ENCODE data around the gene MRPL41. TPM values are rescaled to one million over a fixed set of nuclear protein-coding genes. Genes with fewer than 3 reads are reported as not detected.
"Not testable (repeated sequence)": the region's sequence is repeated elsewhere in the genome, so short reads cannot be mapped to it uniquely, and the experiment has no call there.

MRPL41 gene
- total and polyA plus RNA-seq, 4 experiments from 2014 or later = 37.8 to 95.9 (median 65.8) TPM

GRCh38 chr9:137545123-137545522 is 6.6 kb upstream of the MRPL41 start:
- Histone ChIP-seq H3K36me3 (ENCODE audit: insufficient read depth, low read length) (no peaks in the 10 kb centered on the region), H3K9me3 (ENCODE audit: control insufficient read depth in 1 of 2, low read length in 2 of 2) (no peaks in the 10 kb centered on the region), H3K27me3 (ENCODE audit: insufficient read depth, low read length) (no peaks in the 10 kb centered on the region), H3K27ac (ENCODE audit: low read depth, low read length) (no peak overlapping the region), H3K4me3 (ENCODE audit: low read length in 2 of 2) (no peak overlapping the region), H3K4me1 (ENCODE audit: insufficient read depth, low read length) (peaks cover 7% of the 10 kb centered on the region)
- H3K9me3 Mint-ChIP-seq = no peaks in the 10 kb centered on the region
- H3K36me3 Mint-ChIP-seq = peaks cover 0 to under 1% of the 10 kb centered on the region in 2 donors
- intact Hi-C loops (cut with micrococcal nuclease) = no loop called here
- no peaks in the 10 kb centered on the region for H3K27me3 Mint-ChIP-seq
- H3K4me3 Mint-ChIP-seq = no peak overlapping the region
- POLR2A ChIA-PET (ENCODE audit: partially characterized antibody) = no interaction called here
- no peak for DNase-seq
- CTCF ChIA-PET (ENCODE audit: partially characterized antibody) = no interaction called here
- H3K4me1 Mint-ChIP-seq = peaks cover 3 to 15% (median 9%) of the 10 kb centered on the region in 4 donors
- no peak overlapping the region for H3K27ac Mint-ChIP-seq

- Mint-ChIP-seq H3K4me1 (peaks cover 8 to 23% (median 17%) of the 10 kb centered on the region in 4 donors), H3K27ac (peak overlapping the region in 4 of 7 donors; percentile 23 to 59 (median 42)), H3K27me3 (no peaks in the 10 kb centered on the region), H3K36me3 (peaks cover 0 to 7% of the 10 kb centered on the region in 2 donors), H3K9me3 (no peaks in the 10 kb centered on the region), H3K4me3 (peak overlapping the region in 6 of 8 donors; percentile 5 to 77 (median 56))
- CTCF ChIA-PET (ENCODE audit: partially characterized antibody) = no interaction called here
- H3K27me3 ChIP-seq (ENCODE audit: insufficient read depth, low read length) = no peaks in the 10 kb centered on the region
- POLR2A ChIA-PET (ENCODE audit: partially characterized antibody) = no interaction called here
- peaks cover 15% of the 10 kb centered on the region for H3K4me1 ChIP-seq (ENCODE audit: insufficient read depth, low read length)
- no peak overlapping the region for H3K27ac ChIP-seq (ENCODE audit: low read depth, low read length)
- no peaks in the 10 kb centered on the region for H3K9me3 ChIP-seq (ENCODE audit: control insufficient read depth in 1 of 2, low read length in 2 of 2)
- DNase-seq = no peak
- intact Hi-C loops (cut with micrococcal nuclease) = no loop called here
- no peak overlapping the region for H3K4me3 ChIP-seq (ENCODE audit: low read length in 2 of 2)
- no peaks in the 10 kb centered on the region for H3K36me3 ChIP-seq (ENCODE audit: insufficient read depth, low read length)
These were observed 3.8 kb upstream of the MRPL41 start for GRCh38 chr9:137547687-137548543.

GRCh38 chr9:137550231-137550621 is 1.5 kb upstream of the MRPL41 start, which contains the start of gene PNPLA7:
PNPLA7 (minus strand) TSS chr9:137550402; CDS start chr9:137550197, 205 bp downstream.
- Histone ChIP-seq H3K27me3 (ENCODE audit: insufficient read depth, low read length) (no peaks in the 10 kb centered on the region), H3K4me1 (ENCODE audit: insufficient read depth, low read length) (peaks cover 15% of the 10 kb centered on the region), H3K9me3 (ENCODE audit: control insufficient read depth in 1 of 2, low read length in 2 of 2) (no peaks in the 10 kb centered on the region), H3K27ac (ENCODE audit: low read depth, low read length) (peak within 1 kb of the TSS; percentile 62), H3K36me3 (ENCODE audit: insufficient read depth, low read length) (peaks cover 6% of the 10 kb centered on the region), H3K4me3 (ENCODE audit: low read length in 2 of 2) (peak within 1 kb of the TSS in 1 of 2 donors; percentile 63)
- no peaks in the 10 kb centered on the region for H3K27me3 Mint-ChIP-seq
- H3K4me1 Mint-ChIP-seq = peaks cover 10 to 23% (median 17%) of the 10 kb centered on the region in 4 donors
- ChIA-PET CTCF (ENCODE audit: partially characterized antibody) (interaction anchor here (0.6 to 1.4 kb wide), 4 partner anchors 8 to 516 kb away, joined by 3 to 4 read pairs (median 4); partner anchors contain the start of gene DPH7), POLR2A (ENCODE audit: partially characterized antibody) (interaction anchor here (0.6 to 4.6 kb wide), 5 partner anchors 15 to 128 kb away, joined by 3 to 38 read pairs (median 4); partner anchors contain the start of genes DPH7, EHMT1 and EXD3)
- H3K36me3 Mint-ChIP-seq = peaks cover 1 to 15% of the 10 kb centered on the region in 2 donors
- no peaks in the 10 kb centered on the region for H3K9me3 Mint-ChIP-seq
- H3K4me3 Mint-ChIP-seq = peak within 1 kb of the TSS; percentile 87 to 97 (median 92)
- peak within 1 kb of the TSS; percentile 74 to 97 (median 91) for H3K27ac Mint-ChIP-seq
- intact Hi-C loops (cut with micrococcal nuclease) = loop anchor here (2.0 to 10.0 kb wide), 2 partner anchors 15 to 125 kb away; partner anchors contain the start of genes EXD3 and NOXA1
- peak; percentile 39 to 80 (median 46) for DNase-seq

GRCh38 chr9:137550958-137551263 is 768 bp upstream of the MRPL41 start:
- DNase-seq; H3K27me3 Mint-ChIP-seq; H3K27ac Mint-ChIP-seq; H3K9me3 ChIP-seq (ENCODE audit: control insufficient read depth in 1 of 2, low read length in 2 of 2); H3K9me3 Mint-ChIP-seq; H3K27me3 ChIP-seq (ENCODE audit: insufficient read depth, low read length); H3K36me3 ChIP-seq (ENCODE audit: insufficient read depth, low read length): not testable (repeated sequence)
- H3K36me3 Mint-ChIP-seq = peaks cover 6 to 21% of the 10 kb centered on the region in 2 donors
- H3K4me1 ChIP-seq (ENCODE audit: insufficient read depth, low read length) = peaks cover 15% of the 10 kb centered on the region
- ChIA-PET CTCF (ENCODE audit: partially characterized antibody) (interaction anchor here (1.1 to 1.4 kb wide), 3 partner anchors 9 to 28 kb away, joined by 3 to 4 read pairs (median 4); partner anchors contain the start of gene DPH7), POLR2A (ENCODE audit: partially characterized antibody) (interaction anchor here (0.6 to 4.6 kb wide), 6 partner anchors 16 to 128 kb away, joined by 3 to 38 read pairs (median 4); partner anchors contain the start of genes DPH7, EHMT1, EXD3 and NSMF)
- H3K4me1 Mint-ChIP-seq = peaks cover 10 to 23% (median 17%) of the 10 kb centered on the region in 4 donors
- intact Hi-C loops (cut with micrococcal nuclease) = loop anchor here (1.0 to 10.0 kb wide), 4 partner anchors 16 to 126 kb away; partner anchors contain the start of genes ARRDC1, DPH7, EXD3 and NOXA1
- peak overlapping the region; percentile 62 for H3K27ac ChIP-seq (ENCODE audit: low read depth, low read length)
- H3K4me3 Mint-ChIP-seq = peak overlapping the region in 7 of 8 donors; percentile 47 to 81 (median 61)
- peak overlapping the region in 1 of 2 donors; percentile 63 for H3K4me3 ChIP-seq (ENCODE audit: low read length in 2 of 2)

- Histone ChIP-seq H3K36me3 (ENCODE audit: insufficient read depth, low read length) (peaks cover 16% of the 10 kb centered on the region), H3K9me3 (ENCODE audit: control insufficient read depth in 1 of 2, low read length in 2 of 2) (no peaks in the 10 kb centered on the region), H3K27ac (ENCODE audit: low read depth, low read length) (peak overlapping the region; percentile 71), H3K4me3 (ENCODE audit: low read length in 2 of 2) (peak overlapping the region; percentile 42 to 80), H3K27me3 (ENCODE audit: insufficient read depth, low read length) (no peaks in the 10 kb centered on the region), H3K4me1 (ENCODE audit: insufficient read depth, low read length) (peaks cover 15% of the 10 kb centered on the region)
- H3K27me3 Mint-ChIP-seq = no peaks in the 10 kb centered on the region
- peaks cover 0 to 1% (median 0%) of the 10 kb centered on the region in 8 donors for H3K9me3 Mint-ChIP-seq
- intact Hi-C loops (cut with micrococcal nuclease) = loop anchor here (2.0 to 10.0 kb wide), 2 partner anchors 127 to 311 kb away; partner anchors contain the start of genes EXD3, NOXA1 and TUBB4B
- ChIA-PET CTCF (ENCODE audit: partially characterized antibody) (interaction anchor here (0.9 to 1.5 kb wide), 3 partner anchors 17 to 27 kb away, joined by 3 to 5 read pairs (median 5); no protein-coding TSS in a partner anchor), POLR2A (ENCODE audit: partially characterized antibody) (interaction anchor here (0.6 to 4.6 kb wide), 12 partner anchors 12 to 311 kb away, joined by 3 to 38 read pairs (median 4); partner anchors contain the start of genes ARRDC1, DPH7, EHMT1 and EXD3)
- H3K4me1 Mint-ChIP-seq = peaks cover 9 to 23% (median 16%) of the 10 kb centered on the region in 4 donors
- DNase-seq = peak in 2 of 5 donors; percentile 21 to 48
- H3K4me3 Mint-ChIP-seq = peak overlapping the region; percentile 79 to 91 (median 87)
- peaks cover 8 to 28% of the 10 kb centered on the region in 2 donors for H3K36me3 Mint-ChIP-seq
- H3K27ac Mint-ChIP-seq = peak overlapping the region; percentile 36 to 93 (median 89)
These were observed 516 bp downstream of the MRPL41 start for GRCh38 chr9:137552022-137552768.

- H3K27me3 ChIP-seq (ENCODE audit: insufficient read depth, low read length); H3K9me3 Mint-ChIP-seq; H3K9me3 ChIP-seq (ENCODE audit: control insufficient read depth in 1 of 2, low read length in 2 of 2); H3K27me3 Mint-ChIP-seq; DNase-seq; H3K27ac ChIP-seq (ENCODE audit: low read depth, low read length); H3K4me3 ChIP-seq (ENCODE audit: low read length in 2 of 2): not testable (repeated sequence)
- peaks cover 8 to 31% of the 10 kb centered on the region in 2 donors for H3K36me3 Mint-ChIP-seq
- ChIA-PET POLR2A (ENCODE audit: partially characterized antibody) (interaction anchor here (4.6 kb wide), 2 partner anchors 25 to 65 kb away, joined by 25 to 38 read pairs; partner anchors contain the start of genes DPH7 and EHMT1), CTCF (ENCODE audit: partially characterized antibody) (interaction anchor here (1.0 kb wide), 1 partner anchor 19 kb away, joined by 3 read pairs; no protein-coding TSS in a partner anchor)
- intact Hi-C loops (cut with micrococcal nuclease) = loop anchor here (2.0 to 10.0 kb wide), 2 partner anchors 129 to 313 kb away; partner anchors contain the start of genes EXD3, NOXA1 and TUBB4B
- peaks cover 8 to 19% (median 14%) of the 10 kb centered on the region in 4 donors for H3K4me1 Mint-ChIP-seq
- peak overlapping the region in 1 of 8 donors; percentile 52 for H3K4me3 Mint-ChIP-seq
- Histone ChIP-seq H3K36me3 (ENCODE audit: insufficient read depth, low read length) (peaks cover 16% of the 10 kb centered on the region), H3K4me1 (ENCODE audit: insufficient read depth, low read length) (peaks cover 15% of the 10 kb centered on the region)
- H3K27ac Mint-ChIP-seq = peak overlapping the region in 2 of 7 donors; percentile 16 to 89
These were observed 2.0 kb downstream of the MRPL41 start for GRCh38 chr9:137553654-137554053.

Measured in CD4-positive, alpha-beta memory T cell (primary cell).